Fibroblast of the conjunctiva (primary cell): ENCODE measurements around the gene CDC42EP1.

Experiments used
- DNase-seq: peaks from one replicate; pipeline ENCODE4 v3.0.0-alpha.2; 2010; ENCODE audit warnings: low read depth

The CDC42EP1 gene

GRCh38 chr22:37561212-37562048 lies 1.1 kb downstream of the CDC42EP1 start:
- peak; percentile 79 for DNase-seq

DNA sequence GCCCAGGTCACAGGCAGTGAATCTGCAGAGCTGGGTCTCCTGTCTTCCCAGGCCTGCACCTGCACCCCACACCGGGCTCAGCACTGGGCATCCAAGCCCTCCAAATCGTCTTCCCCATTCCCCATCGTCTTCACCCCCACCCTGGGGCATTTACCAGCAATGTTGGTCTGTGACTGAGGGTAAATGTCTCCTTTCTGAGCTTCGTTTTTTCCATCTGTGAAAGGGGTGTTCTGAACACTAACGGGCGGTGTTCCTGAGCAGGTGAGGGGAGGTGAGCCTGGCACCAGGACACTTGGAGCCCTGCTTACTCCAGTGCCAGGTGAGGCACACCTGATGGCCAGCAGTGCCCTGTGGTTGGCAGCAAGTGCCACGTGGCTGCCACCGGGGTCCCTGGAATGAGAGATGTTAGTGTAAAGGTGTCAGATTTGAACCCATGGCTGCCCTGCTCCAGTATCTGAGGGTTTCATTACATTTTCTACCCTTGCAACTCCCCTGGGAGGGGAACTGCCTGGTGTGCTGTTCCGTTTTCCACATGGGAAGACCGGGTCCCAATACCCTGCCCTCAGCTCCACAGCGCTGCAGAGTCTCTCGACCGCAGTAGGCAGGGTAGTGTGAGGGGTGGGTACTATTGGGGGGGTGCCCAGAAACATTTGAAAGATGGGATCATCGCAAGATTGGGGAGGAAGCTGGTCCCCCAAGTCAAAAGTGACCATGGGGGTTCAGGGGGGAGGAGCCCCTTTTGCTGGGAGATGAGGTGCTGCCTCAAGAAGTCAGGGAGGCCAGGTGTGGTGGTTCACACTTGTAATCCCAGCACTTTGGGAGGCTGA lies 2.0 kb downstream of the CDC42EP1 start:
- no peak for DNase-seq

DNA sequence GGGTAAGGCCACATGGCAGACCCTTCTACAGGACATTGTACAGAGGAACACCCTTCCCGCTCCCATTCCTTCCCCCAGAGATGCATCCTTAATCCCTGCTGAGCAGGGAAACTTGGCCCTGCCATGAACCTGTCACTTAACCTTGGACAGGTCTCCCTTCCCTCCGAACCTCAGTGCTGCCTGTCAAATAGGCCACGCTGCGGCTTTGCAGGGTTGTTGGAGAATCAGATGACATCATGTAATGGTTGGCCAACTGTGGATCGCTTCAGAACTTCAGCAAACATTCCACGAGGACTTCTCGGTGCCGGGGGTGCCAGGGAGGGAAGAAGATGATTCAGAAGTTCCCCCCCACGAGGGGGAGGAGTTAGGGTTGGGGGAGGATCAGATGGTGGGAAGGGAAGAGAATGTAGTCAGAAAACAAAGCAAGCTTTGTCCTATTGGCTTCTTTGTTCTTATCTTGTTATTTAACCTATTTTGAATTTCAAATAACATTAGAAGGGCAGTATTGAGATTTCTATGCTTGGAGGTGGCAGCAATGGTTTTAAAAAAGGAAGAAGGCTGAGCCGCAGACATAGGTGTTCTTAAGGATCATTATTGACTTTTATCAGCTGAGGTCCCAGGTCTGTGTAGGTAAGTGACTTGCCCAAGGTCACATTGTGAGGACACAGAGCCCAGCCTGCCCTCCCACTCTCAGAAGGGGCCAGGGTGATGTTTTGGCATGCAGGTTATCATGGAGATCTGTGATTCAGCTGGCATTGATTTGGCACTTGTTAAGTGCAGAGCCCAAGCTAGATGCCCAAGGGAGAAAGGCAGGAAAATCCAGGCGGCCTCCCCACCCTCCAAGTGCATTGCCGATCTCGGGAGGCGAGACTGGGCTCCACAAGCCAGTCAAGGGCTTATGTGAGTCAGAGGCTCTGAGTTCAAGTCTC lies 3.1 kb downstream of the CDC42EP1 start:
- peak; percentile 82 for DNase-seq

- DNase-seq = no peak
Observed at GRCh38 chr22:37564111-37564711, 3.9 kb downstream of the CDC42EP1 start.

DNA sequence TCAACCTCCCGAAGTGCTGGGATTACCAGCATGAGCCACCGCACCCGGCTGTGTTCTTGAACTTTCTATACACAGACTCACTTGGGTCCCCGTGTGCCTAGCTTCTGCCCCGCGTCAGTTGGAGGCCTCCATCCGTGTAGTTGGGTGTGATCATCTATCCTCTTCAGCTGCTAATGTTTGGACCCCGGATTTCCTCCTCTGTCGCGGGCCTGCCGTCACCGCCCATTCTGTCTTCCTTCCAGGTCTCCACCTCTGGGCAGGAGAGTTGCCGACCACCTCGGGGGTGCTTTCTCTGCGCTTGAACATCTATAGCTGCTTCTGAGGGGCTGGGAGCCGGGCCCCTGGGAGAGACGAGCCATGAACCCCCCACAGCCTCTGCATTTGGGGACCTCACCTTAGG lies 5.5 kb downstream of the CDC42EP1 start:
- no peak for DNase-seq

DNA sequence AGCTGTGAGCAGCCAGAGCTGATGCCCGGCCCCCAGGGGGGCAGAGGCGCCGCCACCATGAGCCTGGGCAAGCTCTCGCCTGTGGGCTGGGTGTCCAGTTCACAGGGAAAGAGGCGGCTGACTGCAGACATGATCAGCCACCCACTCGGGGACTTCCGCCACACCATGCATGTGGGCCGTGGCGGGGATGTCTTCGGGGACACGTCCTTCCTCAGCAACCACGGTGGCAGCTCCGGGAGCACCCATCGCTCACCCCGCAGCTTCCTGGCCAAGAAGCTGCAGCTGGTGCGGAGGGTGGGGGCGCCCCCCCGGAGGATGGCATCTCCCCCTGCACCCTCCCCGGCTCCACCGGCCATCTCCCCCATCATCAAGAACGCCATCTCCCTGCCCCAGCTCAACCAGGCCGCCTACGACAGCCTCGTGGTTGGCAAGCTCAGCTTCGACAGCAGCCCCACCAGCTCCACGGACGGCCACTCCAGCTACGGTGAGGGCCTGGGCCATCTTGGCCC lies 6.1 kb downstream of the CDC42EP1 start:
- DNase-seq = no peak

GRCh38 chr22:37566903-37567798 lies 6.9 kb downstream of the CDC42EP1 start:
- no peak for DNase-seq

DNA sequence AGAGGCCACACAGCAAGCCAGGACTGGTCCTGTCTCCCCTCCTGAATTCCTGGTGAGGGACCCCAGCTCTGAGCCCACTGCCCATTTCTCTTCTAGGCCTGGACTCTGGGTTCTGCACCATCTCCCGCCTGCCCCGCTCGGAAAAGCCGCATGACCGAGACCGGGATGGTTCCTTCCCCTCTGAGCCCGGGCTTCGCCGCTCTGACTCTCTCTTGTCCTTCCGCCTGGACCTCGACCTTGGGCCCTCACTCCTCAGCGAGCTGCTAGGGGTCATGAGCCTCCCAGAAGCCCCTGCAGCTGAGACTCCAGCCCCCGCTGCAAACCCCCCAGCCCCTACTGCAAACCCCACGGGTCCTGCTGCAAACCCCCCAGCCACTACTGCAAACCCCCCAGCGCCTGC lies 7.7 kb downstream of the CDC42EP1 start:
- DNase-seq = no peak

GRCh38 chr22:37568448-37569008 lies 8.2 kb downstream of the CDC42EP1 start:
- no peak for DNase-seq

- DNase-seq = no peak
Observed at GRCh38 chr22:37569009-37569920, 9.0 kb downstream of the CDC42EP1 start.

DNA sequence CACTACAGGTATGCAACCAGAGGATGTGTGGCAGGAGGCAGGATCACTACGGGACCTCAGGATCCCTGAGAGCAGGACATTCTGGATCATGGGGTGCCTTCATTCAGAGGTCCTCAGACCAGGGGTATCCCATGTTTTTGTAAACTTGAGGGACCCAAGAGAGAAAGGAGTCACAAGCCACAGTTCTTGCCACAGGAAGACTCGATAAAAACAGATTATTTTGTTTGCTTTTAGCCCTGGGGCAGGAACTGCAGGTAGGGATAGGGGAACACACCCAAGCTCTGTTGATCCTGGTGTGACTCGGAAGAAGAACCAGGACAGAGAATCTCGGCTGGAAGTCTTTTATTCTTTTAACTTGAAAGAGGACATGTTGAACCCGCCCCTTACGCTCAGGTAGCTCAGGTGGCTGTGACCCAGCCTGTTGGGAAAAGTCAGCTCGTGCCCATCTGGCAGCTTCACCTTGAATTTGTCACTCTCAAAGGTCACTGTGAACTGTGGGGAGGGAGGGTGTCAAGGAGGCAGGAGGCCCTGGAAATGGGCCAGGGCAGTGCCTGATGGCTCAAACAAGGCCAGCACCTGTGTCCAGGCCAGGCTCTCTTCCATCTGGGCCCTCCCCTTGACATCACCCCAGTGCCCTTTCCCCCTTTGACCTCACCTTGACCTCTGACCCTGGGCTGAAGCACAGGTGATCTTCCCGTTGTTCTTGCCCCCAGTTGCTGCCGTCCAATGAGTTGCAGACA lies 9.8 kb downstream of the CDC42EP1 start:
- no peak for DNase-seq

GRCh38 chr22:37570661-37570976 lies 10.3 kb downstream of the CDC42EP1 start:
- no peak for DNase-seq

- no peak for DNase-seq
Observed at GRCh38 chr22:37571258-37571991, 11.1 kb downstream of the CDC42EP1 start.

DNA sequence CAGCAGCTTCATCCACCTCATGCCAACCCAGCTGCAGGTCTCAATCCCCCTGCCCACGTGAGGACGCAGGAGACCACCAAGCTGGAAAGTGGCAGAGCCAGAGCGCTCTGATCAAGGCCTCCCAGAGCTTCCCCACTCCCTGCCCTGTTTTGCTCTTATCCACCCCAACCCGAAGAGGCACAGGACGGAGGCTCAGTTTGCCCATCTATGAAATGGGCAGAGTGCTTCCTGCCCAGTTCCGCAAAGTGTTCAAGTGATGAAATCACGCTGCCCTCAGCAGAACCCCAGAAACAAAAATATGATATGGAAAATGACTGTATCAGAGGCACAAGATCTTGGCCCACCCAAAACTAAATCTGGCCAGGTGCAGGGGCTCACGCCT lies 11.7 kb downstream of the CDC42EP1 start:
- no peak for DNase-seq

- DNase-seq = no peak
Observed at GRCh38 chr22:37575490-37576003, 15.3 kb downstream of the CDC42EP1 start.

DNA sequence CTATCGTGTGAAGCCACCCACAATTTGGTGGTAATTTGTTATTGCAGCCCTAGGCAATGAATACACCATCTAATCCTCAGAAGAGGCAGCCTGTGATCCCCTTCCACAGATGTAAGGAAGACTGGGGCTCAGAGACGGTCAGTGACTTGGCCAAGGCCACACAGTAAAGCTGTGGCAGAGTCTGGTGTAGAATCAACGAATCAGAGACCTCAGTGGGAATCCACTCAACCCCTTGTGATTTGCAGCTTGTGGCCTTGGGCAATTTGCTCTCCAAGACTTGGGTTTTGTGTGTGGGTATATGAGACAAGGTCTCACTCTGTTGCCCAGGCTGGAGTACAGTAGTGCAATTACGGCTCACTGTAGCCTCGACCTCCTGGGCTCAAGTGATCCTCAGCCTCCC lies 17.7 kb downstream of the CDC42EP1 start:
- DNase-seq = no peak

- DNase-seq = no peak
Observed at GRCh38 chr22:37581504-37581903, 21.2 kb downstream of the CDC42EP1 start.

GRCh38 chr22:37582526-37582925 lies 22.2 kb downstream of the CDC42EP1 start:
- no peak for DNase-seq
